ENCODE measurements around the gene GUCA1C. TPM values are rescaled to one million over a fixed set of nuclear protein-coding genes. Genes with fewer than 3 reads are reported as not detected.

GUCA1C gene
- total and polyA plus RNA-seq, 2 donors (not counting 3 experiments of a cell fraction or from before 2014, with no cell fraction given), result not detected

GRCh38 chr3:108894981-108895380, 58.7 kb downstream of the GUCA1C start:
- no peaks in the 10 kb centered on the region for H3K9me3 ChIP-seq (replicated peaks; ENCODE audit: control insufficient read depth, insufficient read depth, low read length)
- DNase-seq (ENCODE audit: low read depth, low spot score), result no peak
- no peak for TF ChIP-seq POLR2A (IDR thresholded peaks at IDR 0.05; ENCODE audit: low read depth, low read length)
- TF ChIP-seq CTCF (IDR thresholded peaks at IDR 0.05; ENCODE audit: extremely low read depth in 1 of 2, insufficient read depth in 1 of 2, low read depth in 1 of 2, low read length in 2 of 2), result no peak
- TF ChIP-seq MYC (IDR thresholded peaks at IDR 0.05; ENCODE audit: low read depth, low read length), result no peak
- TF ChIP-seq MAX (IDR thresholded peaks at IDR 0.05; ENCODE audit: insufficient read depth, insufficient read length), result no peak
- no peak for TF ChIP-seq POLR2AphosphoS5 (IDR thresholded peaks at IDR 0.05; ENCODE audit: insufficient read depth, low read depth, low read length)
- no peak for TF ChIP-seq JUN (IDR thresholded peaks at IDR 0.05; ENCODE audit: borderline replicate concordance, insufficient read depth, insufficient read length, low read depth)
- no peak for TF ChIP-seq EZH2 (IDR thresholded peaks at IDR 0.05; ENCODE audit: borderline replicate concordance, low read depth, low read length, severe bottlenecking)
- no peak for TF ChIP-seq FOS (IDR thresholded peaks at IDR 0.05; ENCODE audit: borderline replicate concordance, insufficient read depth, low read length)
- TF ChIP-seq GATA2 (IDR thresholded peaks at IDR 0.05; ENCODE audit: insufficient read depth, insufficient read length, low read depth, low read length), result no peak
- no peak overlapping the region for H3K4me3 ChIP-seq (replicated peaks in 1 of 3; ENCODE audit: insufficient read depth in 1 of 3, low read depth in 1 of 3, low read length in 3 of 3)
- no peaks in the 10 kb centered on the region for H3K4me1 ChIP-seq (ENCODE audit: control insufficient read depth, extremely low read depth, insufficient read depth, low read length)
- H3K27ac ChIP-seq (ENCODE audit: insufficient read depth, low read depth, low read length), result no peak overlapping the region
- FAIRE-seq, result no peak
- no peaks in the 10 kb centered on the region for H3K9me1 ChIP-seq (replicated peaks; ENCODE audit: control insufficient read depth, extremely low read depth, insufficient read depth, low read length)
- no peaks in the 10 kb centered on the region for H3K79me2 ChIP-seq (ENCODE audit: control insufficient read depth, insufficient read depth, low read length)
- no peak overlapping the region for H3K9ac ChIP-seq (replicated peaks; ENCODE audit: extremely low read depth, insufficient read depth, low read length)
- no peaks in the 10 kb centered on the region for H3K27me3 ChIP-seq (ENCODE audit: control insufficient read depth in 2 of 2, insufficient read depth in 2 of 2, low read length in 2 of 2)
- CTCF ChIA-PET, result no interaction called here
- POLR2A ChIA-PET, result no interaction called here
- intact Hi-C loops (cut with micrococcal nuclease), result no loop called here
- H3K36me3 ChIP-seq (ENCODE audit: control insufficient read depth in 2 of 2, extremely low read depth in 1 of 2, insufficient read depth in 2 of 2, low read length in 2 of 2), result no peaks in the 10 kb centered on the region
- no peak overlapping the region for H3K4me2 ChIP-seq (ENCODE audit: insufficient read depth, low read length)
- no peaks in the 10 kb centered on the region for H4K20me1 ChIP-seq (replicated peaks; ENCODE audit: control insufficient read depth, extremely low read depth, insufficient read depth, low read length)
- BruUV-seq (replicated peaks), result no TSS peak
- H2AFZ ChIP-seq (ENCODE audit: low read depth, low read length), result no peak overlapping the region
- dilution Hi-C loops (cut with MboI; ENCODE audit: extremely low pct_ligation_motif_present, low sequenced_read_pairs), result no loop called here
